NCI-H2171 (cell line): ENCODE measurements around the gene TMEM147.
A peak's percentile ranks its signal among the peaks of the same experiment; 100 is the strongest.

ENCODE experiments used
- DNase-seq: peaks from one replicate; lab custom pipeline; 2025; lab: John Stamatoyannopoulos, UW

The TMEM147 gene, protein sequence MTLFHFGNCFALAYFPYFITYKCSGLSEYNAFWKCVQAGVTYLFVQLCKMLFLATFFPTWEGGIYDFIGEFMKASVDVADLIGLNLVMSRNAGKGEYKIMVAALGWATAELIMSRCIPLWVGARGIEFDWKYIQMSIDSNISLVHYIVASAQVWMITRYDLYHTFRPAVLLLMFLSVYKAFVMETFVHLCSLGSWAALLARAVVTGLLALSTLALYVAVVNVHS

DNA sequence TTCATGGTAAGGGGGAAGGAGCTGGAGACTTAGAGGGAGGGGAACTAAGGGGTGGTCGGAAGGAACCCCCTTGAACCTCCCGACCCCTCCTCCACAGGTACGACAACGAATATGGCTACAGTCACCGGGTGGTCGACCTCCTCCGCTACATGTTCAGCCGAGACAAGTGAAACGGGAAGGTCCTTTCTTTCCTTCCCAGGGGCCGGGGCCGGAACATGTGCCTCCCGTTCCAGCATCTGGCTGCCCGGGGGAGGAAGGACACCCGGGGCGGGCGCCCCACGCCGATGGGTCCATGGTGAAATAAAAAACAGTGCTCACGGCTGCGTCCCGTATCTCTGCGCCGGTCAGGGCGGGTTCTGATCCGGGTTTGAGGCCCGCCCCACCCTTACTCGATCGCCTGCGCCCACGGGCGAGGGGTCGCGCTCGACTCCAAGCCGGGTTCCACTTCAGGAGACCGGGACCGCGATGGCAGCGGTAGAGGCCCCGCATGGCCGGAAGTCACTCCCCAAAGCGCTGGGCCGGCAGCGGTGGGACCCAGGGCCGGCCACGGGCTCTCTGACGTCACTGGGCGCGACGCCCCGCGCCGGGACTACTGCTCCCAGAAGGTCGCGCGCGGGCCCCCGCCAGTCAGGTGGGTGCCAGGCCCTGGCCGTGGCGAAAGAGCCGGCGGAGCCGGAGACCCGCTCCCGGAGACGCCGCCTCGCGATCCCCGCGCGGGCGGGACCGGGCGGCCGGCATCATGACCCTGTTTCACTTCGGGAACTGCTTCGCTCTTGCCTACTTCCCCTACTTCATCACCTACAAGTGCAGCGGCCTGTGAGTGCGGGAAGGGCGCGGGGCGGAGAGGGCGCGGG lies at the start of gene TMEM147:
Gene TMEM147 (plus strand): TSS at position 626 of the 854 bp plus-strand sequence. CDS start 114 bp downstream, at position 740.
- peak; percentile 83 for DNase-seq

DNA sequence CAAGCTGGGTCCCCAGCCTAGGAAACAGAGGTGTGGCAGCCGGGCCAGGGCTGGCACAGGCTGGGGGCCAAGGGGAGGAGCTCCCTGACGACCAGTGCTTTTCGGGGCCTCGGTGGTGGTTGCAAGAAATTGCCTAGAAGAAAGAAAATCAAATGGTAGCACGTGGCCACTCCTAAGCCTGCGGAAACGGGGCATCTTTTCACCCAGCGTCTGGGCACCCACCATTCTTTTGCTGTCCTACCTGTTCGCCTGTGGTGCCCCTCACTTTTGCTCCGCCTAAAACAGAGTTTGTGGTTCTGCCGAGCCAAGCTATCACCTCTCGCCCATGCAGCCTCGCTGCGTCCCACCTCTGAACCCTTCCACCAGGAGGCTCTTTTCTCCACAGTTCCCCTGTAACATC lies 48.0 kb upstream of the TMEM147 start:
- no peak for DNase-seq

DNA sequence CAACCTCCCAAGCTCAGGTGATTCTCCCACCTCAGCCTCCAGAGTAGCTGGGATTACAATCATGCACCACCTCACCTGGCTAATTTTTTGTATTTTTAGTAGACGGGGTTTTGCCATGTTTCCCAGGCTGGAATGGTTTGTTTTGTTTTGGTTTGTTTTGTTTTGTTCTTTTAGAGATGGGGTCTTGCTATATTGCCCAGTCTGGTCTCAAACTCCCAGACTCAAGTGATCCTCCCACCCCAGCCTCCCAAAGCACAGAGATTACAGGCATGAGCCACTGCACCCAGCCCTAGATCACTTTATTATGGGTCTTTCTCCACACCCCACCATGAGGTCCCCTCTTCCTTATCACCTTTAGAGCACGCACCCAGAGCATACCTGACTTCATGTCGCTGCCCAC lies 47.2 kb upstream of the TMEM147 start:
- no peak for DNase-seq

DNA sequence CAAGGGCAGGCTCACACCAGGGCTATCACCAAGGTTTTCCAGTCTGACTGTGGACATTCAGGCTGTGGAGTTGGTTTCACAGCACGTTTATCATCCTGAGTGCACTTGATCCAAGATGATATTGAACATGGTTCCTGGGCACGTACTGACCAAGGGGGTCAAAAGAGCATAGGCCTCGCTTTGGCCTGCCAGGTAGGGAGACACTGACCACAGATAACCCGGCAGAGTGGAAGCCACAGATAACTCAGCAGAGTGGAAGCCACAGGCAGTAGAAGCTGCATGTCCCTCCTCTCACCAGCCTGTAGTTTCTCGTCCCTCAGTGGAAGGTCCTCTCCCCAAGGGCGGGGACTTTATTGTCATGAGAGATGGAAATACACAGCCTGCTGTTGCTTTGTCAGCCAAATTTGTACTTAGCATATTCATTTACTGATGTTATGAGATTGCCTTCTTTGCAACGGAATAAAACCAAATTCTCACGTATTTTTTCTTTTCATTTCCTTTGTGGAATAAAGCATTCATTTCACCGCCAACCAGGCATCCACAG lies 46.4 kb upstream of the TMEM147 start:
- no peak for DNase-seq

DNA sequence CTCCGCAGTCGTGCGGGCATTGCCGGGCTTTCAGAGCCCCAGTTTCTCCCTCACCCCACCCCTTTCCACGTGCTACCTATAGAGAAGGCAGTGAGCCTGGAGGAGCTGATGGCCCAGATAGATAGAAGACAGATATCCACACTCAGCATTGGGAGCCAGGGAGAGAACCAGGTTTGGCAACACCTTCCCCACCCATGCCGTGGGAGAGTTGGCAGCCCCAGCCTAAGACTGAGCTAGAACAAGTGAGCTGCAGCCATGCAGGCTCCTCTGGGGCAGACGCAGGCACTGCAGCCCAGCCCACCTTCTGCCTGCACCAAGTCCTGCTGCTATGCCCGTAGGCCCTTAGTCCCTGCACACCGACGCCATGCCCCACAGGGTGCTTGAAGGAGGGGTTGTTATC lies 44.8 kb upstream of the TMEM147 start:
- no peak for DNase-seq

DNA sequence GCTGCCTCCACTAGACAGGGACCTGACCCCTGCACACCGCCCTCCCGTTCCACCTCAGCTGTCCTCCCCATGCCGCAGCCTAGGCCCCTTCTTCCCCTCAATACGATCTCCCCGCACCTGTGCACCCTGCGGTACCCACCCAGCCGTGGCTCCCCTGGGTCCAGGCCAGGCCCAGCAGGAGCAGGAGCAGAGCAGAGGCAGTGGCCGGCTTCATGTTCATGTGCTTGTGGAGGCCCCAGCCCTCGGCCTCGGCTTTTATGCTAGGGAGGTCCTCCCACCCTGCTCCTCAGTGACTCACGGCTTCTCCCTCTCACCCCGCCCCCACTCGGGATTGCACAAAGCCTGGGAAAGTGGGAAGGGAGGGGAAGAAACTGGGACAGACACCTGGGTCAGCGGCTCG lies 43.7 kb upstream of the TMEM147 start:
- no peak for DNase-seq

DNA sequence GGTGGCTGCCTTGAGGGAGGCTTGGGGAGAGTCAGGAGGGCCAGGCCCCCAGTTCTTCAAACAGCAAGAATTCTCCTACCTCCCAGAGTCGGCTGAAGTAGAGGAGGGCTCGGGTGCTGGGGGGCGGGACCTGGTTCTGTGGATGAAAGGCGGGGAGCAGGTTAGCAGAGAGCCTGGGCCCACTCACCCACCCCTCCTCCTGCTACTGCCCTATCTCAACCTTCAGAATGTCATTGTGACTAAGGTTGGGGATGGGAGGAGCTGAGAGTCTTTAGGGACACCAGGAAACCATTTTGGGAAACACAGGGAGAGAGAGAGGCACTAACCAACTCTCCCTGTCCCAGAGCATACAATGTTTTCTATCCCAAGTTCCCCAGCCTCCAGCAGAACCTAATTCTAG lies 42.7 kb upstream of the TMEM147 start:
- no peak for DNase-seq

DNA sequence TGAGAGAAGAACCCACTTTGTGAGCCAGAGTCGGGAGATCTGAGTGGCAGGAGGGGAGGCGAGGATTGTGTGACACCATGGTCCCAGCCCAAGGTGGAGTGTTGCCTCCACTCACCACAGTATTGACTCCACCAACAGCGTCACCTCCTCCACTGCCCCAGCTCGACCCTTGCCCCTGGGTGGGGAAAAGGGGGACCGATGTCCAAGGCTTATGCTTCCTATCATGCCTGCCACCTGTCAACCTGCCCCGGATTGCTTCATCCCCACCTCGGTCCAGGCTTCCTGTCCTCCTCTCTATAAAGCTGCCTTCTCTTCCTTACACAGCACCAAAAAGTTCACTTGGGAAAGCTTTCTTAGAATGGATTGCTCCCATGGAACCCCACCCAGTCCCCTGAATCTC lies 39.4 kb upstream of the TMEM147 start:
- no peak for DNase-seq

DNA sequence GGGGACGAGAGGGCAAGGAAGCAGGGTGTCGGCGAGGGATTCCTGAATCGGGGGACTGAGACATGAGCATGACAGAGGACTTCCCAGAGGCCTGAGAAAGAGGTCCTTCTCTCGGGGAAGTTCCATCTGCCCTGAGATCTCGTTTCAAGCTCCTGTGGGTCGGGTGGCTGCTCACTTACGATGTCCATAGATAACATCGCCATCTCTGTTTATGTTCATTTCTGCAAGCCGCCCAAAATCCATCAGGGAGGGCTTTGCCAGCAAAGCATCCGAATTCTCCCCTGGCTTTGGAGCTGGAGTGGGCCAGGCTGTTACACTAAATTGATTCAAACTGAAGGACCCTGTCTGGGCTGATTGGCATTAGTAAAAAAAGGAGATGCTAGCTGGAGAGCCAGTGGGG lies 37.9 kb upstream of the TMEM147 start:
- DNase-seq, result no peak

DNA sequence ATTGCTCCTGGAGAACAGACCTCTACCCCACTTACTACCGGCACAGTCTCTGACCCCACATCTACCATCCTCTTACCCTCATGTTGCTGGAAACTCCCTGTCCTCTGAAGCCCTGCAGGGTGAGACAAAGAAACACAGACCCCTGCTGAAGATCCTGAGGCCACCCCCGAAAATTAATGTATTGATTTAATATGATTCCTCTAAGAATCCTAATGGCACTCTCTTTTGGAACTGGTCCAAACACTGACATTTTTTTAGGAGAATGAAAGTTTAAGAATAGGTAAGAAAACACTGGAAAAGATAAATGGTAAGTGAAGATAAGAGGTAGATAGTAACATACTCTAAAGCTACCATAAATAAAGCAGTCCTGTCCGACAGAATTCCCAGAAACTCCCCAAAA lies 37.3 kb upstream of the TMEM147 start:
- no peak for DNase-seq

DNA sequence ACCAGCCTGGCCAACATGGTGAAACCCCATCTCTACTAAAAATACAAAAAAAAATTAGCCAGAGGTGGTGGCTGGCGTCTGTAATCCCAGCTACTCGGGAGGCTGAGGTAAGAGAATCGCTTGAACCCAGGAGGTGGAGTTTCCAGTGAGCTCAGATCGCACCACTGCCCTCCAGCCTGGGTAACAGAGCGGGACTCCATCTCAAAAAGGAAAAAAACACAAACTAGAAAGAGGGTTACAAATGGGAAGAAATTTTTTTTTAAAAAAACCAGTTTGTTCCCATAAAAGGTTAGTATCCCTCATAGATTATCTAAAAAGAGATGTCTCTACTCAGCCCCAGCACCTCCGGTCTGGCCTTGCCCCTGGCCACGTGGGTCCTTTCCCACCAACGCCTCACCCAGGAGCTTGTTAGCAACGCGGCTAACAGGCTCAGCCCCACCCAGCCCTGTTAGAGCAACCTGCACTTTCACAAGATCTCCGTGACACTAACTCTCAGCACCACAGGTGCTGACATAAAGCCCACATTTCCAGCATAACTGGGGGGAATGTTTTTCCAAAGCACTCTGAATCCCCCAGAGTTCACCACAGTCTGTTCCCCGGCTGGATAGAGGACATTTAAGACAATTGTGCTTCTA lies 36.3 kb upstream of the TMEM147 start:
- no peak for DNase-seq

DNA sequence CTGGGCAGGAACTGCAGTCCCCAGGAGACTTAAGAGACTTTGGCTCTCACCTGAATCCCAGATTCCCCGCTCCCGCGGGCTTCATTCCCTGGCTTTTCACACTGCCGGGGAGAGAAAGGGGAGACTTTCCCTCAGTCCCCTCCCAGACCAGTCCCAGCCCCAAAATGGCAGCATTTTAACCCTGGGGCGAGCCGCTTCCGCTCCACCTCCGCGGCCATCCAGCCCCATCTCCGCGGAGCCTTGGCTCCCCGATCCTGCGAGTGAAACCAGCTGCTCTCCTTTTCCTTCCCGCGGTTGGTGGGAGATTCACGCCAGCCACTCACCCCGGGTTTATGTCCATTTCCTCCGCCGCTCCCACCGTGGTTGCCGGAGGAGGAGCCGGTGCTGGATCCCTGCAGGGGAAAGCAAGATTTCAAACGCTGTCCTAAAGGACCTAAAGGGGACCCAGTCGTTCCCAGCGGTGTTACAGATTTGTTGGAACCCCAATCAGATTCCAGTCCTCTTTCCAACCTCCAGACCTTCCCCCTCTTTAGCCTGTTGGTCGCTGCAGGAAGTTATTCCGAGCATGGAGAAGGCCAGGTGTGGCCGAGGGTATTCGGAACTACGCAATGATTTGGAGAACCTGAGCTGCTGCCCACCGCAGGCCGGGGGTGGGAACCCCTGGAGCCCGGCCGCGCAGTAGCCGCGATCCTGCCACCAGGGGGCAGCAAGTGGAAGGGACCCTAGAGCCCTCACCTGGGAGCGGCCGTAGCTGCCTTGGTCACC lies 35.4 kb upstream of the TMEM147 start:
- peak; percentile 40 for DNase-seq

DNA sequence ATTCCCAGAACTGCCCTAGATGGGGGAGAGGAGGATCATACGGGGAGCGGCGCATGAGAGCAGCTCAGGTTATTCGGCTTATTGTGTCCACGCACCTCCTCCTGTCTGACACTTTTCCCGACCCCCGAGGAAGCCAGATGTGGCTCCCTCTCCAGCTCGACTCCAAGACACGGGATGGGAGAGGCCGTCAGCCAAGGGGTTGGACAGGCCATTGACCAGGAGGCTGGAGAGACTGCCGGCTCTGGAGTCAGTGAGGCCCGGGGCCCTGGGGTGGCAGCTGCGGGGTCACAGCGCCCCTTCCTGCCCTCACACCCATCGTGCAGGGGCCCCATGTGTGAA lies 34.8 kb upstream of the TMEM147 start:
- DNase-seq, result no peak

DNA sequence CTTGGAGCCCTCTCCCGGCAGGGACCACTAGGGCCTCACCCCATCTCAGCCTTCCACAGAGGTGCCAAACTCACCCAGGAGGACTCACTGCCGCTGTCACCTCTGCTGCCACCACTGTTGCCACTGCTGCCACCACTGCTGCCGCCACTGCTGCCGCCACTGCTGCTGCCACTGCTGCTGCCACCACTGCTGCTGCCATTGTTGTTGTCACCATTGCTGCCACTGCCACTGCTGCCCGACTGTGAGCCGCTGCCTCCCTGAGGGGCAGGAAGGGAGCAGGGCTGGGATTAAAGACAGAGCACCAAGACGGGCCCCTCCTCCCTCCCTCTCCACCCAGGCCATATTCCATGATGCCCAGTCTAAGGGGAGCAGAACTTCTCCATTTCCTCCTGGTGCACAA lies 34.1 kb upstream of the TMEM147 start:
- DNase-seq, result no peak

DNA sequence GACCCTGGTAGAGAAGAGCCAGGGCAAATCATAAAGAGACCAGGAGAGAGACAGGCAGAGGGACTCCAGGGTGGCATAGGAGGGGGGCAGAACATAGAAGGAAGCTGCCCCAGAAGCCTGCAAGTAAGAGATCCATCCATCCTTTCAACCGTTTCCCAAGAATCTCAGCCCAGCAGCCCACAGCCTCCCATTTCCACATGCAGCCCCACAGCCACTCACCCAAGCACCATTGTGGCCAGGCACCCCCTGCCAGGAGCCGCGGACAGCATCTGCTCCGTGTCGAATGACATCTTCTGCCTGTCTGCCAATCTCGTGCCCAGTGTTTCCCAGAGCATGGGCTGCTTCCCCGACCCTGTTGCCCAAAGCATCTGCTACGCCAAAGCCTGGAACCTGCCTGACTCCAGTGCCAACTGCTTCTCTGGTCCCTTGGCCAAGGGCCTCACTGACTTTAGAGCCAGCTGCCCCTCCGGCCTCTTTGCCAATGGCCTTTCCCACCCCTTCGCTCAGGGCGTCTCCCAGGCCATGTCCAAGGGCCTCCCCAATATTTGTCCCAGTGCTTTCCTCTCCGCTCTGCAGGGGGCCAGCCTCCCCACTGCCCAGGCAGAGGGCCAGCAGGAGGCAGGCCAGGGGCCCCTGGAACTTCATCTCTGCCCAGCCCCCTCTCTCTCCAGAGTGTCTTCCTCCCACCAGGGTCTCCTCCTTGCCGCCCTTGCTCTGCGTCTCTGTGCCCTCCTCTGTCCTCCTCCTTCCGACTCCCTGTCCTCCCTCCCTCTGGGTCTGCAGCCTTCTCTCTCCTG lies 32.4 kb upstream of the TMEM147 start:
- DNase-seq, result no peak

DNA sequence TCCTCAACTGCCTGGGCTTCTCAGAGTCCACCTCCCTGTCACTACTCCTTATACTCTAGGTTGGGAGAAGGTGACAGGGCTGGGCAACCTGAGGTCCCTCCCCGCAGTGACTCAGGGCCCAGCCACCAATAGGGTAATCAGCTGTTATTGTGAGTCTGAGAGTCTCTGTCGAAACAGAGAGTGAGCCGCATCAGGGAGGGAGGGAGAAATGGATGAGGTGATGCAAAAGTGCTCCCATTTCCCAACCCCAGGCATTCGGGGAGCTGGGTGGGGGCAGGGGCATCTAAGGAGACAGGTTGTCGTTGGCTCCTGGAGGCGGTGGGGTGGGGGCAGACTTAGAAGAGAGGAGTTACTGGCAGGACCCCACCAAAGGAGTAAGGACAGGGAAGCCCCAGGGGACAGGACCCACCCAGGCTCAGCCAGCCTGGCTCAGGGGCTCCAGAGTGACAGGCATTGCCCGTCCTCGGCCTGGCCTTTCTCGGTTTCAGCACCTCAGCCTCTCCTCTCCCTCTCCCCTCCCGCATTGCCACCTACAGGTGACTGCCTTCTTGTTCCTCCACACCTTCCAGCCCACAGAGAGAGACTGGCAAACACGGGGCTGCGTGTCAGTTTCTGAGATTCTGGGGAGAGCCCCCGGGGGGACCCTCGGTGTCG lies 31.7 kb upstream of the TMEM147 start, which contains the start of gene DMKN:
Gene DMKN (minus strand): TSS at position 22 of the 654 bp plus-strand sequence. CDS start 174 bp downstream, outside the sequence.
- no peak for DNase-seq

DNA sequence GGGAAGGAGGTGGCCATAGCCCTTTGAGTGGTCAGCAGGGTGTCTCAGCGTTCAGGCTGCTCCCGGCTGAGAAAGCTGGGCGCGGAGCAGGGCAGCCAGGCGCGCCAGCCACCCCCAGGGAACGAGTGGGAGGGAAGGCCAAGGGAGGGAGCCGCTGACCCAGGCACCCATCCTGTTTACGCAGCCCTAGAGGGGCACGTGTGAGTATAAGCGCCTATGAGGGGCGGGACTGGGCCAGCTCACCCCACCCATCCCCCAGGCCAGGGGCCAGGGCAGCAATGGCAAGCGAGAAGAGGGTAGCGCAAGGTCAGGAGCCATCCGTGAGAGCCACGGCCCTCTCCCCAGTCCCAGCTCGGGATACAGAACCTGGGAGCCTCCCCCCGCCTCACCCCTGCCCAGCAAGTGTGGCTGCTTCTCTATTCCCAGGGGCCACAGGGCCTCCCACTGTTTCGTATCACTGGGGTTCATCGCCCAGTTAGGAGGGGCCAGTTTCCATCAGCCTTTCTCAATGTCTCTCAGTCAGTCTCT lies 31.1 kb upstream of the TMEM147 start:
- DNase-seq, result no peak

DNA sequence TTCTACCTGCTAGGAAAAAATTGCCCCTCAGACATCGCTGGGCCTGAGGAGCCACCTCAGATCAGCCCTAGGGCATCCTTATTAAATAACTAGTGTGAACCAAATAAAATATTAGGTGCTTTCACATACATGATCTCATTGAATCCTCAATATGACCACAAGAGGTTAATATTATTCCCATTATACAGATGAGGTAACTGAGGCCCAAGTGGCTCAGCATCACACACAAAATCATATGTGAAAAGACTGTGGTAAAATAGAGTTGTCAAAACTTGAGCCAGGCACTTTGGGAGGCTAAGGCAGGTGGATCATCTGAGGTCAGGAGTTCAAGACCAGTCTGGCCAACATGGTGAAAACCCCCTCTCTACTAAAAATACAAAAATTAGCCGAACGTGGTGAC lies 29.1 kb upstream of the TMEM147 start:
- no peak for DNase-seq

DNA sequence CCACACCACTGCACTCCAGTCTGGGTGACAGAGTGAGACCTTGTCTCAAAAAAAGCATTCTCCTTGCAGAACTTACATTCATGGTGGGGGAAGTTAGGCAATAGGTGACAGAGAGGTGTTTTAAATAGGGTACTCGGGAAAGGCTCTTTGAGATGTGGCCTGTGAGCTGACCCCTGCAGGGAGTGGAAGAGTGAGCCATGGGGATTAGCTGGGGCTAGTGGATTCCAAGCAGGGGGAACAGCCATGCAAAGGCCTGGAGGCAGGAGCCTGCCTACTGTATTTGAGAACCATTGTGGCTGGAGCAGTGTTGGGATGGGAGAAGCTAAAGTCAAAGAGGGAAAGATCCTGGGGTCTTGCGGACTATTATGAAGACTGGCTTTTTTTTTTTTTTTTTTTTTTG lies 28.1 kb upstream of the TMEM147 start:
- no peak for DNase-seq

DNA sequence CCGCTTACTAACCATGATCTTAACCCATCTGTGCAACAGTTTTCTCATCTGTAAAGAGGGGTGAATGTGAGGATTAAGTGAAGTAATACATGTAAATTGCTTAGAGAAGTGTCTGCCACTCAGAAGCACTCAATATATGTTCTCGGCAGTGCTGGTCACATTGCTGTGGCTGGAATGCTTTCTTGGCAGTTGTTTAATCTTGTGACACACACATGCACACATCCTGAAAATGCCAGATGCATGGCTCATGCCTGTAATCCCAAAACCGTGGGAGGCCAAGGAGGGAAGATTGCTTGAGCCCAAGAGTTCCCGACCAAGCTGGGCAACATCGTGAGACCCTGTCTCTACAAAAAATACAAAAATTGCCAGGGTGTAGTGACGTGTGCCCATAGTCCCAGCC lies 27.1 kb upstream of the TMEM147 start:
- DNase-seq, result no peak
